B cell (primary cell): ENCODE measurements around the gene BFSP1. TPM values are rescaled to one million over a fixed set of nuclear protein-coding genes. Genes with fewer than 3 reads are reported as not detected.

Experiments
- ATAC-seq: fragments of 200-7000 bp; cut with Tn5 transposase; one replicate; pipeline ENCODE4 v1.10.0; 2021; ENCODE audit warnings: low read depth, mild to moderate bottlenecking, moderate number of reproducible peaks, moderate library complexity
- CTCF ChIA-PET: fragments of 350-600 bp; sonication (Branson Sonifier 250); formaldehyde crosslinking; loops from one replicate; lab custom pipeline; 2021; ENCODE audit warnings: antibody characterized with exemption, inconsistent platforms; lab: Charles Lee
- POLR2A ChIA-PET: fragments of 350-600 bp; sonication (Branson Sonifier 250); formaldehyde crosslinking; loops from one replicate; lab custom pipeline; 2021; ENCODE audit warnings: antibody characterized with exemption; lab: Charles Lee
- DNase-seq: peaks from one replicate; pipeline ENCODE4 v3.0.0; 2013
- H2AFZ ChIP-seq: 2 replicates; pipeline ENCODE4 v1.6.1; 2012; ENCODE audit warnings: mild to moderate bottlenecking, low read depth, low read length; ENCODE audit not compliant: insufficient read depth, poor library complexity, severe bottlenecking
- H3K27ac ChIP-seq, 2 donors: 1 replicate in 1 of 2; 2 replicates in 1 of 2; pipeline ENCODE4 v1.5.1; 2012 to 2013; ENCODE audit warnings: low read length in 2 of 2, mild to moderate bottlenecking in 2 of 2, moderate library complexity in 1 of 2
- H3K27me3 ChIP-seq, 4 experiments: fragments of 200-600 bp in 1 of 4; sonication (generic) in 1 of 4; replicated peaks in 1 of 4; 1 replicate in 2 of 4; 2 replicates in 2 of 4; pipeline versions ENCODE4 v1.6.1 to v1.7.0; 2013 to 2016; ENCODE audit warnings: low read length in 3 of 4, mild to moderate bottlenecking in 2 of 4, mixed read lengths in 1 of 4, moderate library complexity in 1 of 4; ENCODE audit not compliant: insufficient read depth in 4 of 4, control insufficient read depth in 3 of 4; ENCODE audit errors: control extremely low read depth in 1 of 4
- H3K36me3 ChIP-seq, 2 experiments: replicated peaks in 1 of 2; 1 replicate in 1 of 2; 2 replicates in 1 of 2; pipeline versions ENCODE4 v1.6.1 to v1.7.1; 2013; ENCODE audit warnings: low read length in 1 of 2; ENCODE audit not compliant: insufficient read depth in 2 of 2, control insufficient read depth in 1 of 2; ENCODE audit errors: control extremely low read depth in 1 of 2, extremely low read depth in 1 of 2
- H3K4me1 ChIP-seq, 2 donors: fragments of 200-600 bp in 1 of 2; sonication (generic) in 1 of 2; 1 replicate in 1 of 2; 2 replicates in 1 of 2; pipeline versions ENCODE4 v1.5.1 to v1.6.1; 2013 to 2017; ENCODE audit warnings: low read length in 2 of 2; ENCODE audit not compliant: control insufficient read depth in 2 of 2, insufficient read depth in 2 of 2
- H3K4me2 ChIP-seq: replicated peaks from 2 replicates; pipeline ENCODE3; 2012; ENCODE audit warnings: mild to moderate bottlenecking, low read depth, low read length; ENCODE audit not compliant: poor library complexity, severe bottlenecking
- H3K4me3 ChIP-seq, 5 experiments: fragments of 200-600 bp in 1 of 5; sonication (generic) in 1 of 5; 1 replicate in 3 of 5; 2 replicates in 2 of 5; pipeline versions ENCODE4 v1.5.1 to v1.7.0; 2011 to 2016; ENCODE audit warnings: low read length in 4 of 5, mild to moderate bottlenecking in 4 of 5, low read depth in 2 of 5, control low read depth in 1 of 5, moderate library complexity in 1 of 5; ENCODE audit not compliant: insufficient read depth in 1 of 5; ENCODE audit errors: control extremely low read depth in 1 of 5, extremely low read depth in 1 of 5
- H3K79me2 ChIP-seq: fragments of 200-600 bp; sonication (generic); one replicate; pipeline ENCODE4 v1.6.0; 2016; ENCODE audit warnings: low read length; ENCODE audit not compliant: control insufficient read depth, insufficient read depth
- H3K9ac ChIP-seq: fragments of 200-600 bp; sonication (generic); 2 replicates; pipeline ENCODE4 v1.6.1; 2017; ENCODE audit warnings: mild to moderate bottlenecking, low read length, moderate library complexity
- H3K9me3 ChIP-seq, 3 donors: one replicate each; pipeline versions ENCODE4 v1.6.1 to v1.7.1; 2013; ENCODE audit warnings: low read length in 2 of 3; ENCODE audit not compliant: control insufficient read depth in 2 of 3, insufficient read depth in 1 of 3; ENCODE audit errors: control extremely low read depth in 1 of 3
- H4K20me1 ChIP-seq: 2 replicates; pipeline ENCODE4 v1.6.0; 2012; ENCODE audit warnings: mild to moderate bottlenecking, low read length; ENCODE audit not compliant: insufficient read depth, control insufficient read depth, poor library complexity, severe bottlenecking
- H3K27ac Mint-ChIP-seq: one replicate; pipeline ENCODE4 v1.8.0; 2021; ENCODE audit warnings: mixed read lengths
- H3K27me3 Mint-ChIP-seq: one replicate; pipeline ENCODE4 v1.8.0; 2021; ENCODE audit warnings: mixed read lengths
- H3K4me1 Mint-ChIP-seq: one replicate; pipeline ENCODE4 v1.8.0; 2021; ENCODE audit warnings: mixed read lengths
- H3K4me3 Mint-ChIP-seq: one replicate; pipeline ENCODE4 v1.8.0; 2021; ENCODE audit warnings: mixed read lengths
- H3K9me3 Mint-ChIP-seq: one replicate; pipeline ENCODE4 v1.8.0; 2022; ENCODE audit warnings: mixed read lengths; ENCODE audit not compliant: insufficient read depth
- CTCF ChIP-seq: fragments of 200-600 bp; IDR thresholded peaks from one replicate; pipeline ENCODE4 v1.8.0; 2022; ENCODE audit warnings: antibody characterized with exemption, mild to moderate bottlenecking
- EZH2 ChIP-seq: IDR thresholded peaks from 2 replicates; pipeline ENCODE4 v1.6.1; 2012; ENCODE audit warnings: borderline replicate concordance, low read depth, mild to moderate bottlenecking, moderate library complexity, low read length; ENCODE audit not compliant: insufficient read depth, poor library complexity, severe bottlenecking
- WGBS: methylation state at CpG from one replicate; pipeline ENCODE4 v1.1.5; 2013; ENCODE audit warnings: missing lambda C conversion rate; ENCODE audit not compliant: insufficient coverage; 5-methylcytosine and 5-hydroxymethylcytosine counted together
- intact Hi-C: fragments of 100-400 bp; cut with micrococcal nuclease; formaldehyde crosslinking; loops from one replicate; pipeline ENCODE4 v1.10.0; 2022
- polyA plus RNA-seq: library from polyadenylated mRNA; depleted of rRNA; stranded (reverse); fragments of >200 nt; gene quantifications from 2 replicates; pipeline ENCODE4 v1.2.3, GENCODE V29; 2012
- total RNA-seq, 2 donors: library from RNA; stranded (reverse); fragments of 120-200 nt in 1 of 2; gene quantifications; 1 replicate in 1 of 2; 2 replicates in 1 of 2; pipeline versions ENCODE4 v1.2.3 to v1.2.4, GENCODE V29; 2013 to 2022

The BFSP1 gene
- total and polyA plus RNA-seq, 2 donors (not counting 1 experiment from before 2014, with no cell fraction given) = not detected

GRCh38 chr20:17491041-17491440 is 40.1 kb downstream of the BFSP1 start:
- no peak for ATAC-seq
- 94% methylated on average over 11 of the region's 11 CpGs for WGBS
- H3K27me3 ChIP-seq = peaks cover 0 to 3% (median 0%) of the 10 kb centered on the region in 4 experiments
- no peak overlapping the region for H3K4me3 Mint-ChIP-seq
- H3K9me3 Mint-ChIP-seq = no peaks in the 10 kb centered on the region
- no peaks in the 10 kb centered on the region for H3K79me2 ChIP-seq
- H3K9ac ChIP-seq = no peak overlapping the region
- H3K4me2 ChIP-seq = no peak overlapping the region
- no peak overlapping the region for H3K4me3 ChIP-seq
- H2AFZ ChIP-seq = no peak overlapping the region
- no peaks in the 10 kb centered on the region for H3K9me3 ChIP-seq
- no peak for TF ChIP-seq EZH2
- no peak for TF ChIP-seq CTCF
- no peaks in the 10 kb centered on the region for H3K36me3 ChIP-seq
- CTCF ChIA-PET = no interaction called here
- no peaks in the 10 kb centered on the region for H3K4me1 ChIP-seq
- H3K27ac ChIP-seq = no peak overlapping the region
- intact Hi-C loops = no loop called here
- peaks cover 26% of the 10 kb centered on the region for H3K27me3 Mint-ChIP-seq
- no peaks in the 10 kb centered on the region for H4K20me1 ChIP-seq
- POLR2A ChIA-PET = no interaction called here
- no peak overlapping the region for H3K27ac Mint-ChIP-seq
- DNase-seq = no peak
- no peaks in the 10 kb centered on the region for H3K4me1 Mint-ChIP-seq

- no peaks in the 10 kb centered on the region for H3K9me3 ChIP-seq
- Mint-ChIP-seq H3K4me1 (no peaks in the 10 kb centered on the region), H3K4me3 (no peak overlapping the region), H3K9me3 (no peaks in the 10 kb centered on the region), H3K27ac (no peak overlapping the region), H3K27me3 (peaks cover 24% of the 10 kb centered on the region)
- no peak for DNase-seq
- H3K27ac ChIP-seq = no peak overlapping the region
- ATAC-seq = no peak
- peaks cover 0 to 3% (median 0%) of the 10 kb centered on the region in 4 experiments for H3K27me3 ChIP-seq
- ChIA-PET CTCF (no interaction called here), POLR2A (no interaction called here)
- no peaks in the 10 kb centered on the region for H3K79me2 ChIP-seq
- no peaks in the 10 kb centered on the region for H3K36me3 ChIP-seq
- no peak for TF ChIP-seq EZH2
- no peak for TF ChIP-seq CTCF
- H3K4me3 ChIP-seq = no peak overlapping the region
- H3K9ac ChIP-seq = no peak overlapping the region
- no peaks in the 10 kb centered on the region for H3K4me1 ChIP-seq
- no peak overlapping the region for H2AFZ ChIP-seq
- no peak overlapping the region for H3K4me2 ChIP-seq
- 95% methylated on average over 7 of the region's 7 CpGs for WGBS
- intact Hi-C loops = no loop called here
- H4K20me1 ChIP-seq = no peaks in the 10 kb centered on the region
These were observed 40.7 kb downstream of the BFSP1 start for GRCh38 chr20:17490501-17490900.
